GM18526 (cell line): ENCODE measurements around the gene RNU6-9.

Experiments
- POLR2A ChIP-seq: IDR thresholded peaks from 3 replicates; pipeline ENCODE4 v1.6.1; 2011; ENCODE audit not compliant: insufficient read length; ENCODE audit errors: extremely low read depth

The RNU6-9 gene

GRCh38 chr19:932648-933552 lies 39.6 kb downstream of the RNU6-9 start:
- TF ChIP-seq POLR2A = no peak

GRCh38 chr19:933553-933882 lies 40.2 kb downstream of the RNU6-9 start:
- TF ChIP-seq POLR2A = no peak

GRCh38 chr19:934197-934840 lies 41.0 kb downstream of the RNU6-9 start:
- TF ChIP-seq POLR2A = no peak

- TF ChIP-seq POLR2A = no peak
These were observed 41.7 kb downstream of the RNU6-9 start for GRCh38 chr19:934865-935479.

GRCh38 chr19:936175-936546 lies 42.9 kb downstream of the RNU6-9 start:
- TF ChIP-seq POLR2A = no peak

GRCh38 chr19:937259-937694 lies 44.0 kb downstream of the RNU6-9 start:
- no peak for TF ChIP-seq POLR2A

GRCh38 chr19:938233-938923 lies 45.1 kb downstream of the RNU6-9 start:
- no peak for TF ChIP-seq POLR2A

- no peak for TF ChIP-seq POLR2A
These were observed 46.2 kb downstream of the RNU6-9 start for GRCh38 chr19:939439-939838.

GRCh38 chr19:939922-940321 lies 46.6 kb downstream of the RNU6-9 start:
- TF ChIP-seq POLR2A = no peak

- TF ChIP-seq POLR2A = no peak
These were observed 47.5 kb downstream of the RNU6-9 start for GRCh38 chr19:940591-941291.

- no peak for TF ChIP-seq POLR2A
These were observed 48.2 kb downstream of the RNU6-9 start for GRCh38 chr19:941292-942132.

- TF ChIP-seq POLR2A = no peak
These were observed 48.9 kb downstream of the RNU6-9 start for GRCh38 chr19:942133-942645.
